HCT116 (cell line): ENCODE measurements around the gene ARSB.

Source experiments
- CTCF ChIP-seq, 3 experiments: fragments of 200-600 bp in 1 of 3; sonication (generic) in 1 of 3; IDR thresholded peaks in 2 of 3; conservative IDR thresholded peaks in 1 of 3; 2 replicates each; pipeline ENCODE4 v1.5.1; 2012 to 2017; ENCODE audit warnings: low read depth in 2 of 3, low read length in 2 of 3, antibody characterized with exemption in 1 of 3, borderline replicate concordance in 1 of 3, control low read depth in 1 of 3, mild to moderate bottlenecking in 1 of 3, mixed read lengths in 1 of 3, mixed run types in 1 of 3, moderate library complexity in 1 of 3; ENCODE audit not compliant: insufficient read depth in 1 of 3
- ELF1 ChIP-seq: IDR thresholded peaks from 2 replicates; pipeline ENCODE4 v1.6.1; 2012; ENCODE audit warnings: low read depth, borderline replicate concordance
- POLR2A ChIP-seq: IDR thresholded peaks from 2 replicates; pipeline ENCODE4 v1.7.0; 2011; ENCODE audit warnings: borderline replicate concordance; ENCODE audit not compliant: insufficient read depth, insufficient read length; ENCODE audit errors: extremely low read depth
- RAD21 ChIP-seq: IDR thresholded peaks from 2 replicates; pipeline ENCODE4 v1.6.1; 2012; ENCODE audit warnings: low read depth, mild to moderate bottlenecking

- TF ChIP-seq CTCF (IDR thresholded peaks at IDR 0.05 in 2 of 3, conservative IDR thresholded peaks at IDR 0.05 in 1 of 3; ENCODE audit: borderline replicate concordance in 1 of 3, insufficient read depth in 1 of 3, low read depth in 2 of 3, low read length in 2 of 3) (no peak), RAD21 (no peak), ELF1 (no peak), POLR2A (no peak)
Measured at GRCh38 chr5:78919796-78920195, 65.3 kb downstream of the ARSB start.
